Measurements from ENCODE around the gene HOXC10. TPM values are rescaled to one million over a fixed set of nuclear protein-coding genes. Genes with fewer than 3 reads are reported as not detected.

Gene HOXC10
- total RNA-seq, 1 donor from 2014 or later: not detected

GRCh38 chr12:53950437-53950773 is 34.5 kb upstream of the HOXC10 start:
- H3K9me3 Mint-ChIP-seq (ENCODE audit: unreplicated experiment): peaks cover 22% of the 10 kb centered on the region
- H3K4me2 ChIP-seq (ENCODE audit: low read length): no peak overlapping the region

DNA sequence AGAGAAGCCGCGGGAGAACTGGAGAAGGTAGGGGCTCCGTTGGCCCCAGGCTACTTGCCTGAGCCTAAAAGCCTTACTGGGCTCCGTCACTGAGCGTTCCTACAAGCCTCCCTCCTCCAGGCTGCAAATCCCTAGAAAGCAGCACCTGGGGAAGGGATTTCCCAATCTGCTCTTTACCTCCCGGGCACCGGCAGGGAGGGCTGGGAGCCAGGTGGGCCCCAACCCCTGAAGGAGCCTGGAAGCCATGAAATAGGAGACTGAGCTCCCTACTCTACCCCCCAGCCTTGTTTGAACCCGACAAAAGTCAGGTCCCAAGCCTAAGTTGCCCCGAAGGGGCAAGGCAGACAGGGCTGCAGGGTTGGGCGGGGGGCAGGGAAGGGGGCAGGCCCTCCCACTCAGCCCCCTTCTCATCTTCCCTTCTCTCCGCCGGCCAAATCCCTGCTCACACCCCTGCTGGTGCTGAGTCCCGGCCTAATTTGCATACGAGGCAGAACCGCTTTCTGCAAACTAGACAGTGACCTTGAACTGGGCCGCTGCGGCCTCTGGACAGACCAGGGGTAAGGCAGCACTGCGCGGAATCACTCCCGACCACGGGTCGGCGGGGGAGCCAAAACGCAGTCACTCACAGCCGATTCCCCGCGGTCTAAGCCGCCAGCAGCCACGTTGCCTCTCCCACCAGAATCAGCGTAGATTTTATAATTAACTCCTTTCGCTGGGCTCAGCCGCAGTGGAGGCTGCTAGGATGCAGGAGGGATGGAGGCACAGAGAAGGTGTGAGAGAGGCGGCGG is 34.0 kb upstream of the HOXC10 start:
- Histone ChIP-seq H3K4me1 (ENCODE audit: insufficient read depth, low read length) (no peaks in the 10 kb centered on the region), H3K27ac (ENCODE audit: low read depth, low read length) (no peak overlapping the region), H3K79me2 (ENCODE audit: insufficient read depth, low read length) (no peaks in the 10 kb centered on the region), H4K20me1 (ENCODE audit: insufficient read depth, low read length) (peaks cover 4% of the 10 kb centered on the region), H3K4me2 (ENCODE audit: low read length) (no peak overlapping the region), H3K36me3 (ENCODE audit: insufficient read depth, low read length) (no peaks in the 10 kb centered on the region), H2AFZ (ENCODE audit: low read depth, low read length) (no peak overlapping the region), H3K9me3 (ENCODE audit: insufficient read depth, low read depth, low read length) (no peaks in the 10 kb centered on the region), H3K27me3 (ENCODE audit: insufficient read depth, low read length) (peaks cover 91% of the 10 kb centered on the region), H3K9ac (ENCODE audit: low read length) (no peak overlapping the region), H3K4me3 (ENCODE audit: insufficient read depth, low read depth, low read length) (no peak overlapping the region)
- Mint-ChIP-seq H3K4me1 (ENCODE audit: low read depth, unreplicated experiment) (no peaks in the 10 kb centered on the region), H3K36me3 (ENCODE audit: low read depth, unreplicated experiment) (peaks cover 3% of the 10 kb centered on the region), H3K27ac (ENCODE audit: unreplicated experiment) (no peak overlapping the region), H3K9me3 (ENCODE audit: unreplicated experiment) (peaks cover 25% of the 10 kb centered on the region), H3K27me3 (ENCODE audit: low read depth, unreplicated experiment) (peaks cover 86% of the 10 kb centered on the region), H3K4me3 (ENCODE audit: unreplicated experiment) (no peak overlapping the region)
- FAIRE-seq (no peak), DNase-seq (ENCODE audit: low read depth) (no peak)
- TF ChIP-seq, protein P1, sequence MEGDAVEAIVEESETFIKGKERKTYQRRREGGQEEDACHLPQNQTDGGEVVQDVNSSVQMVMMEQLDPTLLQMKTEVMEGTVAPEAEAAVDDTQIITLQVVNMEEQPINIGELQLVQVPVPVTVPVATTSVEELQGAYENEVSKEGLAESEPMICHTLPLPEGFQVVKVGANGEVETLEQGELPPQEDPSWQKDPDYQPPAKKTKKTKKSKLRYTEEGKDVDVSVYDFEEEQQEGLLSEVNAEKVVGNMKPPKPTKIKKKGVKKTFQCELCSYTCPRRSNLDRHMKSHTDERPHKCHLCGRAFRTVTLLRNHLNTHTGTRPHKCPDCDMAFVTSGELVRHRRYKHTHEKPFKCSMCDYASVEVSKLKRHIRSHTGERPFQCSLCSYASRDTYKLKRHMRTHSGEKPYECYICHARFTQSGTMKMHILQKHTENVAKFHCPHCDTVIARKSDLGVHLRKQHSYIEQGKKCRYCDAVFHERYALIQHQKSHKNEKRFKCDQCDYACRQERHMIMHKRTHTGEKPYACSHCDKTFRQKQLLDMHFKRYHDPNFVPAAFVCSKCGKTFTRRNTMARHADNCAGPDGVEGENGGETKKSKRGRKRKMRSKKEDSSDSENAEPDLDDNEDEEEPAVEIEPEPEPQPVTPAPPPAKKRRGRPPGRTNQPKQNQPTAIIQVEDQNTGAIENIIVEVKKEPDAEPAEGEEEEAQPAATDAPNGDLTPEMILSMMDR (IDR thresholded peaks at IDR 0.05; ENCODE audit: insufficient read depth, low read depth, low read length): no peak
- TF ChIP-seq EZH2 (IDR thresholded peaks at IDR 0.05; ENCODE audit: insufficient read depth, low read length): no peak

More at GRCh38 chr12:53950437-53950773, 34.5 kb upstream of the HOXC10 start:
- Histone ChIP-seq H3K4me1 (ENCODE audit: insufficient read depth, low read length) (no peaks in the 10 kb centered on the region), H4K20me1 (ENCODE audit: insufficient read depth, low read length) (peaks cover 4% of the 10 kb centered on the region), H3K9ac (ENCODE audit: low read length) (no peak overlapping the region), H3K9me3 (ENCODE audit: insufficient read depth, low read depth, low read length) (no peaks in the 10 kb centered on the region), H3K36me3 (ENCODE audit: insufficient read depth, low read length) (no peaks in the 10 kb centered on the region), H3K27me3 (ENCODE audit: insufficient read depth, low read length) (peaks cover 91% of the 10 kb centered on the region), H3K79me2 (ENCODE audit: insufficient read depth, low read length) (no peaks in the 10 kb centered on the region), H3K27ac (ENCODE audit: low read depth, low read length) (no peak overlapping the region), H2AFZ (ENCODE audit: low read depth, low read length) (no peak overlapping the region), H3K4me3 (ENCODE audit: insufficient read depth, low read depth, low read length) (no peak overlapping the region)
- Mint-ChIP-seq H3K4me1 (ENCODE audit: low read depth, unreplicated experiment) (no peaks in the 10 kb centered on the region), H3K27ac (ENCODE audit: unreplicated experiment) (no peak overlapping the region), H3K4me3 (ENCODE audit: unreplicated experiment) (no peak overlapping the region), H3K27me3 (ENCODE audit: low read depth, unreplicated experiment) (peaks cover 86% of the 10 kb centered on the region), H3K36me3 (ENCODE audit: low read depth, unreplicated experiment) (no peaks in the 10 kb centered on the region)
- DNase-seq (ENCODE audit: low read depth) (no peak), FAIRE-seq (no peak)
- TF ChIP-seq, protein P1 (IDR thresholded peaks at IDR 0.05; ENCODE audit: insufficient read depth, low read depth, low read length): no peak
- TF ChIP-seq EZH2 (IDR thresholded peaks at IDR 0.05; ENCODE audit: insufficient read depth, low read length): no peak

Data from astrocyte (in vitro differentiated cells and primary cell).